ENCODE results near the gene DUSP21. TPM values are rescaled to one million over a fixed set of nuclear protein-coding genes. Genes with fewer than 3 reads are reported as not detected.

DUSP21 gene
- total RNA-seq (2021) (not detected in 2 replicates), Bru-seq, nascent RNA (not detected), BruChase-seq, experiment 1, labeled RNA remaining after a 2-hour chase (not detected), BruChase-seq, experiment 2, labeled RNA remaining after a 6-hour chase (not detected)
- long read RNA-seq = 0 reads

GRCh38 chrX:44843753-44844152, at the start of gene DUSP21:
Gene DUSP21, plus strand, starts transcription at chrX:44844021. Its CDS starts 112 bp downstream, at chrX:44844133.
- intact Hi-C loops (cut with micrococcal nuclease; ENCODE audit: unreplicated experiment) = no loop called here
- no peaks in the 10 kb centered on the region for H3K9me3 ChIP-seq (ENCODE audit: low read depth, low read length, poor library complexity, severe bottlenecking)
- no peaks in the 10 kb centered on the region for H3K36me3 ChIP-seq (ENCODE audit: insufficient read depth, low read length, poor library complexity, severe bottlenecking)
- H3K4me1 ChIP-seq (ENCODE audit: insufficient read depth, low read length, poor library complexity, severe bottlenecking) = no peaks in the 10 kb centered on the region
- no peaks in the 10 kb centered on the region for H3K27me3 ChIP-seq (replicated peaks; ENCODE audit: insufficient read depth, low read depth, low read length, poor library complexity)
- TF ChIP-seq EZH2 (IDR thresholded peaks at IDR 0.05; ENCODE audit: borderline replicate concordance, low read depth, low read length, poor library complexity, severe bottlenecking) = no peak
- TF ChIP-seq CTCF (conservative IDR thresholded peaks at IDR 0.05; ENCODE audit: low read depth, low read length) = no peak
- no peak within 1 kb of the TSS for H3K27ac ChIP-seq (ENCODE audit: low read depth, low read length, poor library complexity, severe bottlenecking)
- no TSS peak for BruUV-seq (replicated peaks)
- no peak for DNase-seq (ENCODE audit: low spot score)
- POLR2A ChIA-PET (ENCODE audit: low non-redundant PET) = no interaction called here
- H3K4me3 ChIP-seq (ENCODE audit: low read depth, low read length, poor library complexity, severe bottlenecking) = no peak within 1 kb of the TSS
- CTCF ChIA-PET = no interaction called here

- H3K36me3 ChIP-seq (ENCODE audit: insufficient read depth, low read length, poor library complexity, severe bottlenecking) = no peaks in the 10 kb centered on the region
- no peak for DNase-seq (ENCODE audit: low spot score)
Observed at GRCh38 chrX:44795945-44796450, 47.8 kb upstream of the DUSP21 start.

GRCh38 chrX:44802613-44803012, 41.2 kb upstream of the DUSP21 start:
- TF ChIP-seq EZH2 (IDR thresholded peaks at IDR 0.05; ENCODE audit: borderline replicate concordance, low read depth, low read length, poor library complexity, severe bottlenecking) = no peak
- no peak for TF ChIP-seq CTCF (conservative IDR thresholded peaks at IDR 0.05; ENCODE audit: low read depth, low read length)
- POLR2A ChIA-PET (ENCODE audit: low non-redundant PET) = no interaction called here
- Histone ChIP-seq H3K27ac (ENCODE audit: low read depth, low read length, poor library complexity, severe bottlenecking) (no peak overlapping the region), H3K4me3 (ENCODE audit: low read depth, low read length, poor library complexity, severe bottlenecking) (no peak overlapping the region), H3K27me3 (replicated peaks; ENCODE audit: insufficient read depth, low read depth, low read length, poor library complexity) (no peaks in the 10 kb centered on the region), H3K9me3 (ENCODE audit: low read depth, low read length, poor library complexity, severe bottlenecking) (no peaks in the 10 kb centered on the region), H3K4me1 (ENCODE audit: insufficient read depth, low read length, poor library complexity, severe bottlenecking) (no peaks in the 10 kb centered on the region), H3K36me3 (ENCODE audit: insufficient read depth, low read length, poor library complexity, severe bottlenecking) (no peaks in the 10 kb centered on the region)
- CTCF ChIA-PET = no interaction called here
- intact Hi-C loops (cut with micrococcal nuclease; ENCODE audit: unreplicated experiment) = no loop called here
- BruUV-seq (replicated peaks) = no TSS peak
- no peak for DNase-seq (ENCODE audit: low spot score)

More at GRCh38 chrX:44795945-44796450, 47.8 kb upstream of the DUSP21 start:
- TF ChIP-seq EZH2 (IDR thresholded peaks at IDR 0.05; ENCODE audit: borderline replicate concordance, low read depth, low read length, poor library complexity, severe bottlenecking) = no peak
- Histone ChIP-seq H3K9me3 (ENCODE audit: low read depth, low read length, poor library complexity, severe bottlenecking) (no peaks in the 10 kb centered on the region), H3K27me3 (replicated peaks; ENCODE audit: insufficient read depth, low read depth, low read length, poor library complexity) (no peaks in the 10 kb centered on the region), H3K4me3 (ENCODE audit: low read depth, low read length, poor library complexity, severe bottlenecking) (no peak overlapping the region), H3K27ac (ENCODE audit: low read depth, low read length, poor library complexity, severe bottlenecking) (no peak overlapping the region), H3K4me1 (ENCODE audit: insufficient read depth, low read length, poor library complexity, severe bottlenecking) (no peaks in the 10 kb centered on the region)
- intact Hi-C loops (cut with micrococcal nuclease; ENCODE audit: unreplicated experiment) = no loop called here
- no TSS peak for BruUV-seq (replicated peaks)
- ChIA-PET CTCF (no interaction called here), POLR2A (ENCODE audit: low non-redundant PET) (interaction anchor here (0.6 kb wide), 1 partner anchor 77 kb away, joined by 17 read pairs; the partner anchor contains the start of gene KDM6A)

- BruUV-seq (replicated peaks) = no TSS peak
- TF ChIP-seq CTCF (conservative IDR thresholded peaks at IDR 0.05; ENCODE audit: low read depth, low read length) = no peak
- TF ChIP-seq EZH2 (IDR thresholded peaks at IDR 0.05; ENCODE audit: borderline replicate concordance, low read depth, low read length, poor library complexity, severe bottlenecking) = no peak
- H3K27me3 ChIP-seq (replicated peaks; ENCODE audit: insufficient read depth, low read depth, low read length, poor library complexity) = no peaks in the 10 kb centered on the region
- intact Hi-C loops (cut with micrococcal nuclease; ENCODE audit: unreplicated experiment) = no loop called here
- ChIA-PET POLR2A (ENCODE audit: low non-redundant PET) (no interaction called here), CTCF (no interaction called here)
- peak; percentile 51 for DNase-seq (ENCODE audit: low spot score)
- H3K4me1 ChIP-seq (ENCODE audit: insufficient read depth, low read length, poor library complexity, severe bottlenecking) = peaks cover 13% of the 10 kb centered on the region
- H3K27ac ChIP-seq (ENCODE audit: low read depth, low read length, poor library complexity, severe bottlenecking) = no peak overlapping the region
- no peaks in the 10 kb centered on the region for H3K36me3 ChIP-seq (ENCODE audit: insufficient read depth, low read length, poor library complexity, severe bottlenecking)
- H3K9me3 ChIP-seq (ENCODE audit: low read depth, low read length, poor library complexity, severe bottlenecking) = no peaks in the 10 kb centered on the region
- H3K4me3 ChIP-seq (ENCODE audit: low read depth, low read length, poor library complexity, severe bottlenecking) = no peak overlapping the region
Observed at GRCh38 chrX:44815681-44816080, 28.1 kb upstream of the DUSP21 start.
